Measurements from ENCODE around the gene KLF13.

Gene KLF13

GRCh38 chr15:31390029-31390428, 63.4 kb downstream of the KLF13 start:
- no peak overlapping the region for H3K27ac ChIP-seq
- no peak overlapping the region for H3K4me3 ChIP-seq
- H3K4me2 ChIP-seq = no peak overlapping the region
- peaks cover 15 to 38% (median 23%) of the 10 kb centered on the region in 11 experiments for H3K27me3 ChIP-seq
- no peaks in the 10 kb centered on the region for H3K36me3 ChIP-seq
- H3K9me3 ChIP-seq (replicated peaks in 1 of 11) = peaks cover 0 to 22% (median 7%) of the 10 kb centered on the region in 11 experiments; a peak in 9 of 22 replicates
- no peak overlapping the region for H3K9ac ChIP-seq
- no peak for TF ChIP-seq Cebpa-rat (IDR thresholded peaks at IDR 0.05)
- peaks cover 12 to 38% (median 29%) of the 10 kb centered on the region in 10 experiments for H3K4me1 ChIP-seq
- peaks cover 0 to 4% (median 0%) of the 10 kb centered on the region in 11 experiments; a peak in 1 of 22 replicates for H4K20me1 ChIP-seq

GRCh38 chr15:31390777-31391486, 64.3 kb downstream of the KLF13 start:
- Histone ChIP-seq H3K27ac (no peak overlapping the region), H3K36me3 (no peaks in the 10 kb centered on the region), H3K4me1 (peaks cover 12 to 43% (median 31%) of the 10 kb centered on the region in 10 experiments), H3K4me2 (no peak overlapping the region), H4K20me1 (peaks cover 0 to 4% (median 0%) of the 10 kb centered on the region in 11 experiments; a peak in 1 of 22 replicates), H3K4me3 (no peak overlapping the region), H3K9me3 (replicated peaks in 1 of 11) (peaks cover 0 to 22% (median 7%) of the 10 kb centered on the region in 11 experiments; a peak in 9 of 22 replicates), H3K27me3 (peaks cover 15 to 38% (median 23%) of the 10 kb centered on the region in 11 experiments), H3K9ac (no peak overlapping the region)
- no peak for TF ChIP-seq Cebpa-rat (IDR thresholded peaks at IDR 0.05)

- no peak for TF ChIP-seq Cebpa-rat (IDR thresholded peaks at IDR 0.05)
- Histone ChIP-seq H3K4me2 (peak overlapping the region; percentile 83 to 100 (median 99)), H3K9ac (peak overlapping the region; percentile 9 to 76 (median 67); a peak in 20 of 22 replicates), H3K36me3 (no peaks in the 10 kb centered on the region), H4K20me1 (peaks cover 0 to 4% (median 0%) of the 10 kb centered on the region in 11 experiments; a peak in 1 of 22 replicates), H3K4me1 (peaks cover 16 to 49% (median 33%) of the 10 kb centered on the region in 10 experiments), H3K27ac (peak overlapping the region in 4 of 11 experiments; percentile 24 to 49 (median 30); a peak in 7 of 22 replicates), H3K9me3 (replicated peaks in 1 of 11) (peaks cover 0 to 13% (median 4%) of the 10 kb centered on the region in 11 experiments; a peak in 8 of 22 replicates), H3K4me3 (peak overlapping the region; percentile 51 to 73 (median 65)), H3K27me3 (peaks cover 15 to 38% (median 23%) of the 10 kb centered on the region in 11 experiments)
Measured at GRCh38 chr15:31391687-31392671, 65.3 kb downstream of the KLF13 start.

- Histone ChIP-seq H3K4me1 (peaks cover 16 to 48% (median 35%) of the 10 kb centered on the region in 10 experiments), H3K27me3 (peaks cover 15 to 38% (median 23%) of the 10 kb centered on the region in 11 experiments), H3K36me3 (no peaks in the 10 kb centered on the region), H3K27ac (no peak overlapping the region), H3K9me3 (replicated peaks in 1 of 11) (peaks cover 0 to 11% (median 4%) of the 10 kb centered on the region in 11 experiments; a peak in 8 of 22 replicates), H3K4me2 (peak overlapping the region; percentile 83 to 100 (median 99)), H4K20me1 (peaks cover 0 to 4% (median 0%) of the 10 kb centered on the region in 11 experiments; a peak in 1 of 22 replicates), H3K4me3 (peak overlapping the region; percentile 51 to 73 (median 65)), H3K9ac (peak overlapping the region in 10 of 11 experiments; percentile 17 to 68 (median 52); a peak in 16 of 22 replicates)
- no peak for TF ChIP-seq Cebpa-rat (IDR thresholded peaks at IDR 0.05)
Measured at GRCh38 chr15:31392761-31393401, 66.2 kb downstream of the KLF13 start.

- no peak overlapping the region; a peak in 1 of 22 replicates for H3K9ac ChIP-seq
- peak overlapping the region in 6 of 10 experiments; percentile 51 to 73 (median 66); a peak in 7 of 20 replicates for H3K4me3 ChIP-seq
- H3K4me1 ChIP-seq = peaks cover 22 to 53% (median 38%) of the 10 kb centered on the region in 10 experiments
- no peaks in the 10 kb centered on the region for H3K36me3 ChIP-seq
- H3K27me3 ChIP-seq = peaks cover 15 to 38% (median 23%) of the 10 kb centered on the region in 11 experiments
- H3K9me3 ChIP-seq (replicated peaks in 1 of 11) = peaks cover 0 to 11% (median 4%) of the 10 kb centered on the region in 11 experiments; a peak in 8 of 22 replicates
- H3K4me2 ChIP-seq = peak overlapping the region; percentile 83 to 100 (median 99)
- peaks cover 0 to 4% (median 0%) of the 10 kb centered on the region in 11 experiments; a peak in 1 of 22 replicates for H4K20me1 ChIP-seq
- H3K27ac ChIP-seq = no peak overlapping the region
- no peak for TF ChIP-seq Cebpa-rat (IDR thresholded peaks at IDR 0.05)
Measured at GRCh38 chr15:31393444-31394091, 66.9 kb downstream of the KLF13 start.

- Histone ChIP-seq H4K20me1 (peaks cover 0 to 4% (median 0%) of the 10 kb centered on the region in 11 experiments; a peak in 1 of 22 replicates), H3K9ac (peak overlapping the region in 3 of 11 experiments; percentile 9 to 36 (median 23); a peak in 4 of 22 replicates), H3K27ac (peak overlapping the region in 5 of 11 experiments; percentile 16 to 52 (median 30); a peak in 4 of 22 replicates), H3K4me1 (peaks cover 42 to 79% (median 61%) of the 10 kb centered on the region in 10 experiments), H3K4me2 (peak overlapping the region; percentile 62 to 89 (median 87)), H3K4me3 (peak overlapping the region in 1 of 10 experiments; percentile 42; a peak in 1 of 20 replicates), H3K36me3 (no peaks in the 10 kb centered on the region), H3K9me3 (replicated peaks in 1 of 11) (no peaks in the 10 kb centered on the region), H3K27me3 (peaks cover 10 to 22% (median 10%) of the 10 kb centered on the region in 11 experiments)
- no peak for TF ChIP-seq Cebpa-rat (IDR thresholded peaks at IDR 0.05)
Measured at GRCh38 chr15:31396881-31397560, 70.4 kb downstream of the KLF13 start.

Data from BLaER1 treated with 17β-estradiol and CSF1 and Interleukin-3, amounts not matched to agents 10 nM and 100 nM (cell line).